ENCODE data around the gene GRM7. TPM values are rescaled to one million over a fixed set of nuclear protein-coding genes. Genes with fewer than 3 reads are reported as not detected.

Gene GRM7
- total RNA-seq, 1 experiment from 2014 or later: not detected

- H3K4me1 ChIP-seq (ENCODE audit: insufficient read depth, low read length): no peaks in the 10 kb centered on the region
- no peaks in the 10 kb centered on the region for H3K36me3 ChIP-seq (ENCODE audit: low read depth, low read length)
- POLR2A ChIA-PET (ENCODE audit: unreplicated experiment): no interaction called here
- DNase-seq (no peak), ATAC-seq (no peak)
- H3K27ac ChIP-seq (ENCODE audit: low read length): no peak overlapping the region
- H4K20me1 ChIP-seq (ENCODE audit: low read length): no peaks in the 10 kb centered on the region
- H3K4me3 ChIP-seq (ENCODE audit: low read length): no peak overlapping the region
- no peak overlapping the region for H2AFZ ChIP-seq (ENCODE audit: low read length)
- H3K9me3 ChIP-seq (ENCODE audit: low read length): 0 out of 2 replicates have a peak, but pooled peaks cover 7% of the 10 kb centered on the region
- no peak for TF ChIP-seq EZH2 (IDR thresholded peaks at IDR 0.05; ENCODE audit: low read length, unreplicated experiment)
- TF ChIP-seq CTCF (conservative IDR thresholded peaks at IDR 0.05; ENCODE audit: low read depth, low read length): no peak
- no peak for TF ChIP-seq EZH2phosphoT487 (IDR thresholded peaks at IDR 0.05; ENCODE audit: borderline replicate concordance, low read length)
- H3K9ac ChIP-seq (ENCODE audit: low read length): no peak overlapping the region
- no TSS peak for BruUV-seq (replicated peaks)
- no peaks in the 10 kb centered on the region for H3K9me2 ChIP-seq (replicated peaks; ENCODE audit: low read length)
- CTCF ChIA-PET: no interaction called here
- H3K79me2 ChIP-seq (ENCODE audit: low read length): no peaks in the 10 kb centered on the region
- H3F3A ChIP-seq (ENCODE audit: low read length, unreplicated experiment): no peaks in the 10 kb centered on the region
- intact Hi-C loops (cut with micrococcal nuclease): no loop called here
- no peak overlapping the region for H3K4me2 ChIP-seq (ENCODE audit: low read length)
- no peaks in the 10 kb centered on the region for H3K27me3 ChIP-seq (ENCODE audit: low read length)
Measured at GRCh38 chr3:7254251-7254650, 393.3 kb downstream of the GRM7 start.

- CTCF ChIA-PET: no interaction called here
Measured at GRCh38 chr3:7260975-7261374, 400.1 kb downstream of the GRM7 start.

More at GRCh38 chr3:7260975-7261374, 400.1 kb downstream of the GRM7 start:
- Histone ChIP-seq H3K9me3 (ENCODE audit: low read length) (peaks cover 12% of the 10 kb centered on the region; the same call in 1 of the 2 replicates), H3K36me3 (ENCODE audit: low read depth, low read length) (no peaks in the 10 kb centered on the region), H3K4me3 (ENCODE audit: low read length) (no peak overlapping the region), H3K27me3 (ENCODE audit: low read length) (no peaks in the 10 kb centered on the region), H3K4me2 (ENCODE audit: low read length) (no peak overlapping the region), H4K20me1 (ENCODE audit: low read length) (no peaks in the 10 kb centered on the region), H3K79me2 (ENCODE audit: low read length) (no peaks in the 10 kb centered on the region), H3K9me2 (replicated peaks; ENCODE audit: low read length) (no peaks in the 10 kb centered on the region), H3K27ac (ENCODE audit: low read length) (no peak overlapping the region), H2AFZ (ENCODE audit: low read length) (no peak overlapping the region), H3F3A (ENCODE audit: low read length, unreplicated experiment) (no peaks in the 10 kb centered on the region), H3K4me1 (ENCODE audit: insufficient read depth, low read length) (no peaks in the 10 kb centered on the region), H3K9ac (ENCODE audit: low read length) (no peak overlapping the region)
- intact Hi-C loops (cut with micrococcal nuclease): no loop called here
- no peak for DNase-seq
- TF ChIP-seq EZH2 (IDR thresholded peaks at IDR 0.05; ENCODE audit: low read length, unreplicated experiment): no peak
- TF ChIP-seq EZH2phosphoT487 (IDR thresholded peaks at IDR 0.05; ENCODE audit: borderline replicate concordance, low read length): no peak
- TF ChIP-seq CTCF (conservative IDR thresholded peaks at IDR 0.05; ENCODE audit: low read depth, low read length): no peak
- POLR2A ChIA-PET (ENCODE audit: unreplicated experiment): no interaction called here
- ATAC-seq: no peak
- no TSS peak for BruUV-seq (replicated peaks)

Measured in PC-3 (cell line).